Suprapubic skin (tissue), 4 donors: ENCODE results near the gene CBX2. TPM values are rescaled to one million over a fixed set of nuclear protein-coding genes. Genes with fewer than 3 reads are reported as not detected.

Source experiments
- DNase-seq, 2 donors: peaks; one replicate each; pipeline ENCODE4 v3.0.0-alpha.2; 2019; ENCODE audit warnings: low spot score in 2 of 2
- H3K27ac ChIP-seq: fragments of 200-600 bp; sonication (generic); one replicate; pipeline ENCODE4 v1.5.1; 2019
- H3K27me3 ChIP-seq: fragments of 200-600 bp; sonication (generic); one replicate; pipeline ENCODE4 v1.5.1; 2019
- H3K36me3 ChIP-seq: fragments of 200-600 bp; sonication (generic); one replicate; pipeline ENCODE4 v1.5.1; 2019
- H3K4me1 ChIP-seq: fragments of 200-600 bp; sonication (generic); one replicate; pipeline ENCODE4 v1.5.1; 2019
- H3K4me3 ChIP-seq: fragments of 200-600 bp; sonication (generic); one replicate; pipeline ENCODE4 v1.5.1; 2019; ENCODE audit warnings: mild to moderate bottlenecking
- H3K9me3 ChIP-seq: fragments of 200-600 bp; sonication (generic); one replicate; pipeline ENCODE4 v1.5.1; 2019
- EP300 ChIP-seq: sonication (generic); formaldehyde crosslinking; IDR thresholded peaks from one replicate; pipeline ENCODE4 v1.6.1; 2017; ENCODE audit warnings: antibody characterized with exemption
- POLR2A ChIP-seq, 2 donors: fragments of 450-650 bp; IDR thresholded peaks; one replicate each; pipeline ENCODE4 v1.6.1; 2017; ENCODE audit warnings: antibody characterized with exemption in 2 of 2, mild to moderate bottlenecking in 2 of 2, moderate library complexity in 2 of 2
- POLR2AphosphoS5 ChIP-seq, 3 donors: sonication (generic); formaldehyde crosslinking; IDR thresholded peaks; one replicate each; pipeline ENCODE4 v1.6.1; 2017; ENCODE audit warnings: antibody characterized with exemption in 3 of 3
- WGBS: methylation state at CpG from one replicate; pipeline ENCODE4 v1.1.5; 2018; 5-methylcytosine and 5-hydroxymethylcytosine counted together
- total RNA-seq, 4 donors: library from RNA; depleted of rRNA; stranded (reverse); fragments of >200 nt; gene quantifications; one replicate each; pipeline ENCODE4 v1.1.0, GENCODE V29; 2016
- TF ChIP-seq, protein P1 (sequence below), 2 donors: fragments of 200-600 bp in 1 of 2; fragments of 450-650 bp in 1 of 2; sonication (generic) in 1 of 2; IDR thresholded peaks; one replicate each; pipeline ENCODE4 v1.5.1; 2016 to 2019; ENCODE audit warnings: antibody characterized with exemption in 2 of 2, mild to moderate bottlenecking in 1 of 2, moderate library complexity in 1 of 2

Gene CBX2
- total RNA-seq, 4 donors from 2014 or later: 2.2 to 7.0 (median 5.2) TPM

DNA sequence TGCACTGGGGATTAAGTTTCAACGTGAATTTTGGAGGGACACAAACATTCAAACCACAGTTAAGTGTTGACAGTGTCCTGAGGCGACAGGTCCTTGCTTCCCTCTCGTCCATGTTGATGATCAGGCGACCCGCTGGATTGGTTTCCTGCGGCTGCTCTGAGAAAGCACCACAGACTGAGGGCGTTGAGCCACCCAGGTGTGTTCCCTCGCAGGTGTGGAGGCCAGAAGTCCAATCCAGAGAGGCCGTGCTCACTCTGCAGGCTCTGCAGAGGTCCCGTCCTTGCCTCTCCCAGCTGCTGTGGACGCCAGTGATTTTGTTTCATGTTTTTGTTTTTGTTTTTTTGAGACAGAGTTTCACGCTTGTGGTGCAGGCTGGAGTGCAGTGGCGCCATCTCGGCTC, 22.4 kb upstream of the CBX2 start:
- peaks cover 54% of the 10 kb centered on the region for H3K27me3 ChIP-seq
- TF ChIP-seq, protein P1, sequence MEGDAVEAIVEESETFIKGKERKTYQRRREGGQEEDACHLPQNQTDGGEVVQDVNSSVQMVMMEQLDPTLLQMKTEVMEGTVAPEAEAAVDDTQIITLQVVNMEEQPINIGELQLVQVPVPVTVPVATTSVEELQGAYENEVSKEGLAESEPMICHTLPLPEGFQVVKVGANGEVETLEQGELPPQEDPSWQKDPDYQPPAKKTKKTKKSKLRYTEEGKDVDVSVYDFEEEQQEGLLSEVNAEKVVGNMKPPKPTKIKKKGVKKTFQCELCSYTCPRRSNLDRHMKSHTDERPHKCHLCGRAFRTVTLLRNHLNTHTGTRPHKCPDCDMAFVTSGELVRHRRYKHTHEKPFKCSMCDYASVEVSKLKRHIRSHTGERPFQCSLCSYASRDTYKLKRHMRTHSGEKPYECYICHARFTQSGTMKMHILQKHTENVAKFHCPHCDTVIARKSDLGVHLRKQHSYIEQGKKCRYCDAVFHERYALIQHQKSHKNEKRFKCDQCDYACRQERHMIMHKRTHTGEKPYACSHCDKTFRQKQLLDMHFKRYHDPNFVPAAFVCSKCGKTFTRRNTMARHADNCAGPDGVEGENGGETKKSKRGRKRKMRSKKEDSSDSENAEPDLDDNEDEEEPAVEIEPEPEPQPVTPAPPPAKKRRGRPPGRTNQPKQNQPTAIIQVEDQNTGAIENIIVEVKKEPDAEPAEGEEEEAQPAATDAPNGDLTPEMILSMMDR (IDR thresholded peaks at IDR 0.05): no peak
- TF ChIP-seq POLR2A (IDR thresholded peaks at IDR 0.05) (no peak), EP300 (no peak), POLR2AphosphoS5 (IDR thresholded peaks at IDR 0.05) (no peak)

DNA sequence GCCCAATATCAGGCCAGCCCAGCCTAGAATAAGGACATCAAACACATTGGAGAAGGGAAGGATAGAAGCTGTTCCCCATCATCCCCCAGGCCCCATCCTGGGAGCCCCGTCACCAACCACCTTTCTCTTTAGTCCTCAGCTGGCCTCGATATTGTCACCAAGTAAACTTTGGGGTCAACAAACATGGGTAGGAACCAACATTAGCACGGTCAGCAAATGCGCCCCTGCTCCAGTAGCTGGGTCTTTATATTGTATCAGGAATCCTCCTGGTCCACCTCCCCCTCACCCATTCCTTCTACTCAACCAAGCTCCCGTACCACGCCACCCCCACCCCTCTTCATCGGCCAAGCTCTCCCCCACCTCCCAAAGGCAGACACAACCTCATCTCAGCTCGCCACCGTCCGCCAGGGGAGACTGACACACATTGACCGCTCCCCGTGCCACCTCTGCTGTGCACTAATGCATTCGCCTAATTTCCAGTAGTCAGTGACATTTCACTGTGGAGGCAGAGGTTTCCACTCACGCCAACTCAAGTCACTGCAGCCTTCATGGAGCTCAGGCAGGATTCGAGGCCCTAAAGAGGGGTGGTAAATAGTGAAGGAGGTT, 20.7 kb upstream of the CBX2 start:
- no peak overlapping the region for H3K4me3 ChIP-seq
- no peaks in the 10 kb centered on the region for H3K36me3 ChIP-seq
- no peak overlapping the region for H3K27ac ChIP-seq
- no peak for TF ChIP-seq EP300
- TF ChIP-seq, protein P1 (IDR thresholded peaks at IDR 0.05): no peak
- TF ChIP-seq POLR2AphosphoS5 (IDR thresholded peaks at IDR 0.05): no peak
- TF ChIP-seq POLR2A (IDR thresholded peaks at IDR 0.05): no peak
- no peaks in the 10 kb centered on the region for H3K4me1 ChIP-seq
- peaks cover 37% of the 10 kb centered on the region for H3K27me3 ChIP-seq
- DNase-seq: no peak
- 94% methylated on average over 15 of the region's 15 CpGs for WGBS
- no peaks in the 10 kb centered on the region for H3K9me3 ChIP-seq

More for the DNA sequence above, 22.4 kb upstream of the CBX2 start:
- WGBS: 85% methylated on average over 14 of the region's 14 CpGs
- Histone ChIP-seq H3K9me3 (no peaks in the 10 kb centered on the region), H3K36me3 (no peaks in the 10 kb centered on the region), H3K4me1 (no peaks in the 10 kb centered on the region), H3K4me3 (no peak overlapping the region), H3K27ac (no peak overlapping the region)
- no peak for DNase-seq

DNA sequence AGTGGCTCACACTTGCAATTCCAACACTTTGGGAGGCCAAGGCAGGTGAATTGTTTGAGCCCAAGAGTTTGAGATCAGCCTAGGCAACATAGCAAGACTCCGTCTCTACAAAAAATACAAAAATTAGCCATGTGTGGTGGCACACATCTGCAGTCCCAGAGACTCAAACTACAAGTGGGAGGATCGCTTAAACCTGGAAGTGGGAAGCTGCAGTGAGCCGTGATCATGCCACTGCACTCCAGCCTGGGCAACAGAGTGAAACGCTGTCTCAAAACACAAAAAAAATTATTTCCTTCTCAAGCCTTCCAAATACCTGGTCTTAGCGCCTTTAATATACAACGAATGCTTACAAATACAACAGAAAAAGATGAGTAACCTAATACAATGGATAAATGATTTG, 19.7 kb upstream of the CBX2 start:
- no peaks in the 10 kb centered on the region for H3K4me1 ChIP-seq
- no peaks in the 10 kb centered on the region for H3K36me3 ChIP-seq
- DNase-seq: no peak
- H3K27ac ChIP-seq: no peak overlapping the region
- TF ChIP-seq POLR2A (IDR thresholded peaks at IDR 0.05) (no peak), POLR2AphosphoS5 (IDR thresholded peaks at IDR 0.05) (no peak), EP300 (no peak)
- TF ChIP-seq, protein P1 (IDR thresholded peaks at IDR 0.05): no peak
- H3K27me3 ChIP-seq: peaks cover 27% of the 10 kb centered on the region
- H3K4me3 ChIP-seq: no peak overlapping the region
- 95% methylated on average over 6 of the region's 6 CpGs for WGBS
- H3K9me3 ChIP-seq: no peaks in the 10 kb centered on the region

DNA sequence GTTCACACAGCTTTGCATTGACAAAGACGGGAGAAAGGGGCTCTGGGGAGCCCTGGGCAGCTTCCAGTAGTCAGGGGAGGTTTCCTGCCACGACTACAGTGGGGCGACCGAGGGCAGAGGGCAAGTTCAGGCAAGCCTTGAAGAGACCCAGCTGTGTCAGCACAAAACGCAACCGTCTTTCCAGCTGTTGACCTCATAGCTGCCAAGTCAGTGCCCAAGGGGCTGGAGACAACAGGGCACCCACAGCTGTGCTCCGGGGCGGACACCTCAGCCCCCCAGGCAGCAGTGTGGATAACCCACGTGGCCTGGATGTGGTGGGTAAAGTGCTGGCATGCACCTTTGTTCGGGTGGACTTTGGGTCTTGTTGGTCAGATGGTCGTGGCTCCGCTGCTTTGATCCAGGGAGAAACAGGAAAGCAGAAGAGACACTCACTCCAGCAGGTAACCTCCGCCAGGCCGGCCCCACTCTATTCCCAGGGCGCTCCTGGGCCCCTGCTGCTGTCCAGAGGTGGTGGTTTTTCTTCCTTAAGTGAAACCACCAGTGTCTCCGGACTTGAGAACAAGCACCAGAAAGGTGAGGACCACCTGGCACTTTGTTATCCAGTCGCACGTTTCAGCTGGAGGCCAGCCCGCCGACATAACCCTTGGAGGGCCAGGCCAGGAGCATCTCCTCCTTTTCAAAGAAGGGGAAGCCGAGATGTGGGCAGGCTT, 17.6 kb upstream of the CBX2 start:
- no peak for DNase-seq
- H3K4me1 ChIP-seq: no peaks in the 10 kb centered on the region
- H3K4me3 ChIP-seq: no peak overlapping the region
- no peak for TF ChIP-seq POLR2AphosphoS5 (IDR thresholded peaks at IDR 0.05)
- TF ChIP-seq EP300: no peak
- TF ChIP-seq, protein P1 (IDR thresholded peaks at IDR 0.05): no peak
- no peak for TF ChIP-seq POLR2A (IDR thresholded peaks at IDR 0.05)
- H3K9me3 ChIP-seq: no peaks in the 10 kb centered on the region
- H3K27me3 ChIP-seq: peaks cover 14% of the 10 kb centered on the region
- 72% methylated on average over 5 of the region's 21 CpGs for WGBS
- no peaks in the 10 kb centered on the region for H3K36me3 ChIP-seq
- no peak overlapping the region for H3K27ac ChIP-seq

DNA sequence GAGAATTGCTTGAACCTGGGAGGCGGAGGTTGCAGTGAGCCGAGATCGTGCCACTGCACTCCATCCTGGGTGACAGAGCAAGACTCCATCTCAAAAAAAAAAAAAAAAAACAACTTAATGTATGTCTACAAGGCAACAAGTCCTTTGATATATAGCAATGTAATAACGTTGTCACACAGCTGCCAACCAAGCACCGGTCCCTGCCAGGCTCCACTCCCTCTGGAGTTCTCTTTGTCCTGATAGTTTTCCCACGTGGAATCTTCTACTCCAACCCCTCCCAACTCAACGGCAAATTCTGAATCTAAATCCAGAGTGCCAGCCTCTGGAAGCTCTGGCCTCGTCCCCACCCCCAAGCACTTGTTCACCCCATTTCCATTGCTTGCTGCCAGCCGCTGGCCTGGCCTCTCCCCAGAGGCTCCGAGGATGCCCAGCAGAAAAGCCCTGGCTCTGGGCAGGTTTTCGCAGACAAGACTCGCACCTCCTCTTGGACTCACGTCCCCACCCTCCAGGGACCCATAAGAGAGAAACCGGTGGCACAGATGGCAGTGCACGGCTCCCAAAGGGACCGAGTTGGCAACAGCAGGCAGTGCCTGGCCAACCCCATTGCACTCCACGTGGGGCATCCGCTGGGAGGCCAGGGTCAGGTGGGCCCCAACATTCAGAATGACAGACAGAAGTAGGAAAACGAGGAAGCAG, 15.9 kb upstream of the CBX2 start:
- peaks cover 10% of the 10 kb centered on the region for H3K27me3 ChIP-seq
- 69% methylated on average over 15 of the region's 19 CpGs for WGBS
- H3K36me3 ChIP-seq: no peaks in the 10 kb centered on the region
- H3K4me3 ChIP-seq: no peak overlapping the region
- TF ChIP-seq, protein P1 (IDR thresholded peaks at IDR 0.05): no peak
- TF ChIP-seq EP300 (no peak), POLR2AphosphoS5 (IDR thresholded peaks at IDR 0.05) (no peak), POLR2A (IDR thresholded peaks at IDR 0.05) (no peak)
- H3K27ac ChIP-seq: no peak overlapping the region
- no peaks in the 10 kb centered on the region for H3K9me3 ChIP-seq
- no peak for DNase-seq
- H3K4me1 ChIP-seq: no peaks in the 10 kb centered on the region
